Motor neuron (in vitro differentiated cells): ENCODE data around the gene HP1BP3. TPM values are rescaled to one million over a fixed set of nuclear protein-coding genes. Genes with fewer than 3 reads are reported as not detected.
"Not testable (repeated sequence)": the region's sequence is repeated elsewhere in the genome, so short reads cannot be mapped to it uniquely, and the experiment has no call there.

ENCODE experiments used
- ATAC-seq, 8 experiments: fragments of 200-7000 bp; cut with Tn5 transposase; replicated peaks in 6 of 8; 2 replicates each; pipeline ENCODE4 v1.8.0; 2021; ENCODE audit warnings: mild to moderate bottlenecking in 8 of 8, moderate library complexity in 8 of 8
- H3K27ac ChIP-seq, 2 donors: fragments of 250-450 bp; sonication (Bioruptor Pico); 2 replicates each; pipeline ENCODE4 v1.9.0; 2021; ENCODE audit warnings: antibody characterized with exemption in 2 of 2, mild to moderate bottlenecking in 2 of 2, moderate library complexity in 1 of 2
- H3K4me1 ChIP-seq, 2 donors: fragments of 250-450 bp; sonication (Bioruptor Pico); replicated peaks in 1 of 2; 2 replicates each; pipeline ENCODE4 v1.6.1; 2021; ENCODE audit warnings: antibody characterized with exemption in 2 of 2, mild to moderate bottlenecking in 2 of 2, moderate library complexity in 1 of 2
- H3K4me3 ChIP-seq, 5 donors: fragments of 250-450 bp; sonication (Bioruptor Pico); 2 replicates each; pipeline ENCODE4 v1.9.0; 2021; ENCODE audit warnings: antibody characterized with exemption in 5 of 5, mild to moderate bottlenecking in 5 of 5, moderate library complexity in 4 of 5
- WGBS, 10 experiments: fragments of 450-650 bp; shearing (Covaris generic); methylation state at CpG; one replicate each; pipeline ENCODE4 v1.0.0; 2022; 5-methylcytosine and 5-hydroxymethylcytosine counted together
- in situ Hi-C, 9 experiments: fragments of 400-800 bp; cut with MboI; loops; one replicate each; pipeline ENCODE4 v1.15.0; 2021; ENCODE audit warnings: low sequenced_read_pairs in 9 of 9, low pct_unique_long_range_greater_than_20kb in 2 of 9; ENCODE audit not compliant: unreplicated experiment in 9 of 9
- total RNA-seq, 8 experiments: library from RNA; unstranded; fragments of 300-600 nt; gene quantifications; 2 replicates each; pipeline versions ENCODE4 v1.2.3 to v1.2.4, GENCODE V29; 2022

The HP1BP3 gene
- total RNA-seq, 8 experiments from 2014 or later: 90.1 to 328 (median 166) TPM

- Histone ChIP-seq H3K4me1 (peaks cover 3 to 11% of the 10 kb centered on the region in 2 donors), H3K27ac (no peak overlapping the region), H3K4me3 (no peak overlapping the region)
- no peak for ATAC-seq
- in situ Hi-C loops: no loop called here
- WGBS, 10 experiments: 0 to 100% (median 89%) methylated on average over 1 to 7 of the region's 29 CpGs; no CpG with 5 or more reads in 2 of the 10 experiments
These were observed 65.7 kb downstream of the HP1BP3 start for GRCh38 chr1:20721117-20722061.

GRCh38 chr1:20720631-20721091, 66.4 kb downstream of the HP1BP3 start:
- H3K4me1 ChIP-seq: peaks cover 3 to 11% of the 10 kb centered on the region in 2 donors
- no peak for ATAC-seq
- in situ Hi-C loops: no loop called here
- no peak overlapping the region for H3K4me3 ChIP-seq
- H3K27ac ChIP-seq: no peak overlapping the region
- WGBS, 10 experiments: 20 to 100% (median 83%) methylated on average over 1 to 5 of the region's 12 CpGs; no CpG with 5 or more reads in 4 of the 10 experiments

GRCh38 chr1:20719871-20720620, 67.1 kb downstream of the HP1BP3 start:
- ATAC-seq: no peak
- Histone ChIP-seq H3K4me1 (peaks cover 3 to 11% of the 10 kb centered on the region in 2 donors), H3K27ac (no peak overlapping the region), H3K4me3 (no peak overlapping the region)
- whole genome bisulfite sequencing, 10 experiments: 0 to 92% (median 70%) methylated on average over 1 to 5 of the region's 5 CpGs; no CpG with 5 or more reads in 4 of the 10 experiments
- in situ Hi-C loops: no loop called here

GRCh38 chr1:20719261-20719660, 67.8 kb downstream of the HP1BP3 start:
- WGBS, 10 experiments: 34 to 100% (median 89%) methylated on average over 1 to 5 of the region's 8 CpGs; no CpG with 5 or more reads in 1 of the 10 experiments
- in situ Hi-C loops: no loop called here
- Histone ChIP-seq H3K4me3 (no peak overlapping the region), H3K27ac (no peak overlapping the region), H3K4me1 (peaks cover 3 to 11% of the 10 kb centered on the region in 2 donors)
- no peak for ATAC-seq

DNA sequence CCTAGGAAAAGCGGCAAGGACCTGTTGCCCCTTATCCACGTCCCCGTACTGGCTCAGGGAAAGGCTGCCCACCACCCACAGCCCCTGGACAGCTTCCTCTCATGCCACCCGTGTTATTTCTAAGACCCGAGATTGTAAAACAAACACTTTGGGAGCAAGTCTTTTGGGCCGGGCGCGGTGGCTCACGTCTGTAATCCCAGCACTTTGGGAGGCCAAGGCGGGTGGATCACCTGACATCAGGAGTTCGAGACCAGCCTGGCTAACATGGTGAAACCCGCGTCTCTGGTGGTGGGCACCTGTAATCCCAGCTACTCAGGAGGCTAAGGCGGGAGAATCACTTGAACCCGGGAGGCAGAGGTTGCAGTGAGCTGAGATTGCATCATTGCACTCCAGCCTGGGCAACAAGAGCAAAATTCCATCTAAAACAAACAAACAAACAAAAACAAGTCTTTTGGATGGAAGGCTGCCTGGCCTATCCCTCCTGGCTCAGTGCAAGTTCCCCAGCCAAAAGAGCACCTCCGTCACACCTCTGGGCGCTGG, 68.7 kb downstream of the HP1BP3 start:
- ATAC-seq, in situ Hi-C loops, H3K27ac ChIP-seq: not testable (repeated sequence)
- 47 to 90% (median 66%) methylated on average over 2 to 12 of the region's 17 CpGs; no CpG with 5 or more reads in 4 of the 10 experiments for WGBS, 10 experiments
- H3K4me3 ChIP-seq: peak overlapping the region; percentile 43 to 59 (median 47)
- peaks cover 3 to 11% of the 10 kb centered on the region in 2 donors for H3K4me1 ChIP-seq

DNA sequence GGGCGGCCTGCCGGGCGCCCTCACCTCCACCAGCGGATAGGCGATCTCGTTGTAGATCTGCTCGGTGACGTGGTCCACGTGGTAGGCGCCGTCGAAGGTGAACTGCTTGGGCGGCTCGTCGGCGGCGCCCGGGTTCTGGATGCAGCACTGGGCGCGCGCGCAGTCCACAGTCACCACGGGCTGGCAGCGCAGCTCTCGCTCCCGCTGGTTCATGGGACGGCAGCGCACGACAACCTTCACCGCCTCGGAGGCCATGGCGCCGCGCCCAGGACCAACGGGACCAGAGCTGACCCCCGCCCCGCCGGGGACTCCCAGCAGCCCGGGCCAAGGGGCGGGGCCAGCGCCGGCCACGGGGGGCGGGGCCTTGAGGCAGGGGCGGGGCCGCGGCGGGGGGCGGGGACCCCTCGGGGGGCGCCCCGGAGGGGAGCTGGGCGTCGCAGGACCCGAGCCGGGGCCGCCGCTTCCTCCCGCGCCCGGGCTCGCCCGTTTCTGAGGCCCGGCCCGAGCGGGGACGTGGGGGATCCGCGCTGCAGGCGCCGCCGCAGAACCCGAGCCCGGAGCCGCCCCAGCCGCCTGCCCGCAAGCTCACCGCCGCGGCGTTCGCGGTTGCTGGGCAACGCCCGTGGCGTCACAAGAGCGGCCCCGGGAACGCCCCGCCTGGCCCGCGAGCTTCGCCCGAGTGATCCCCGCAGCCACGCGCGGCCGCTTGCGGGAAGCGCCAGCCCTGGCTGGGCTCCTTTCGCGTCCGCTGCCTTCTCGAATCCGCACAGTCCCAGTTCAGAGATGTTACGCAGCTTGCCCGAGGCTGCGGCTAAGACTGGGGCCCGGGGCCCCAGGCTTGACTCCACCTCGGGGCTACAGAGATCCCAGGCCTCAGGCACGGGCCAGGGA, 69.4 kb downstream of the HP1BP3 start, which contains the start of gene KIF17:
Gene KIF17, minus strand, starts transcription at position 556 of the 891 bp plus-strand sequence. Its CDS starts 301 bp downstream, at position 255.
- Histone ChIP-seq H3K4me3 (peak within 1 kb of the TSS; percentile 43 to 59 (median 47)), H3K27ac (peak within 1 kb of the TSS in 1 of 2 donors; percentile 10), H3K4me1 (peaks cover 3 to 11% of the 10 kb centered on the region in 2 donors)
- in situ Hi-C loops: no loop called here
- 3 to 9% (median 5%) methylated on average over 11 to 21 of the region's 112 CpGs; no CpG with 5 or more reads in 6 of the 10 experiments for WGBS, 10 experiments
- peak; percentile 87 to 96 (median 92) for ATAC-seq

GRCh38 chr1:20716232-20716631, 70.9 kb downstream of the HP1BP3 start:
- Histone ChIP-seq H3K27ac (no peak overlapping the region), H3K4me1 (peaks cover 14 to 22% of the 10 kb centered on the region in 2 donors), H3K4me3 (no peak overlapping the region)
- in situ Hi-C loops: no loop called here
- 67 to 93% (median 87%) methylated on average over 1 to 12 of the region's 13 CpGs; no CpG with 5 or more reads in 4 of the 10 experiments for WGBS, 10 experiments
- no peak for ATAC-seq

DNA sequence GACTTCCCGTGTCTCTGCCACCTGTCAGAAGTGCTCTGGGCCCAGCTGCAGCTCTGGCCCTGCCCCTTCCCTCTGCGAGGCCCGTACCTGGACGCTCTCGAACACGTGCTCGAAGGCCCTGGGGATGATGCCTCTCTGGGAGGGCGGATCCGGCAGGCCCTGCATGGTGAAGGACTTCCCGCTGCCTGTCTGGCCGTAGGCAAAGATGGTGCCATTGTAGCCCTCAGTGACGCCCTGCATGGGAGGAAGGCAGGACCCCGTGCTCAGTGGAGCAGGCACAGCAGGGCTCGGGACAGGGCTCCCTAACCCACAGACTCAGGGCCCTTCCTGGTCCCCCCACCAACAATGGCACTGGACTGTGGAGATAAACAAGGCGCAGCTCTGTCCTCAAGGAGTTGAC, 71.7 kb downstream of the HP1BP3 start:
- ATAC-seq: no peak
- H3K4me1 ChIP-seq: peaks cover 23 to 30% of the 10 kb centered on the region in 2 donors
- 67 to 91% (median 76%) methylated on average over 3 to 10 of the region's 15 CpGs; no CpG with 5 or more reads in 5 of the 10 experiments for WGBS, 10 experiments
- H3K27ac ChIP-seq: no peak overlapping the region
- in situ Hi-C loops: no loop called here
- no peak overlapping the region for H3K4me3 ChIP-seq

DNA sequence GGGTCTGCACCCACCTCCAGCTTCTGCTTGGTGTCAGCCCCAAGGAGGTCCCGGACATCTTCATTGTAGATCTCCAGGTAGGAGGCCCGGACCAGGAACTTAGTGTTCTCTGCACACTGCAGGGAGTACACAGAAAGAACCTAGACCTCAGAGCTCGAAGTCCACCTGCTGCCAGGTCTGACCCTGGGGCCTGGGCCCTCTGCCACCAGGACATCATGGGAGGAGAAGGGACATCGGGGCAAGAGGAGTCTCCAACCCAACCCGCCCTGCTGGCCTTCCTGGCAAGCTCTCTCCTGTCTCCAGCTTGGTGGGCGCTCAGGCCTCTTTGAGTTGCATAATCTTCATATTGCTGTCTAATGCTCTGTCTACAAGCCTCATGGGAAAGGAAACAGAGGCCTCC, 73.7 kb downstream of the HP1BP3 start:
- ATAC-seq: no peak
- Histone ChIP-seq H3K27ac (no peak overlapping the region), H3K4me3 (no peak overlapping the region), H3K4me1 (peaks cover 28 to 34% of the 10 kb centered on the region in 2 donors)
- in situ Hi-C loops: no loop called here
- 0 to 100% (median 94%) methylated on average over 1 to 6 of the region's 6 CpGs; no CpG with 5 or more reads in 2 of the 10 experiments for WGBS, 10 experiments

DNA sequence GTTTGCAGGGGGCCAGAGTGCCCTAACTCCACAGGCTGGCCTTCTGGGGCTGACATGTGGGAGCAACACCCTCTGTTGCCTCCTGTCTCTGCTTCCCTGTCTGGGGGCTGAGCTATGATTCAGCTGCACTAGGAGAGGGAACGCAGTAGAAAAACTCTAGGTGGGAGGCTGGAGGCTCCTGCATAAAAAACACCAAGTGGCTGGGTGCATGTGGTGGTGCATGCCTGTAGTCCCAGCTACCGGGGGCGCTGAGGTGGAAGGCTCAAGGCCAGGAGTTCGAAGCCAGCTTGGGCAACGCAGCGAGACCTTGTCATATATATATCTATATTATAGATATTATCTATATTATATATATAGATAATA, 74.9 kb downstream of the HP1BP3 start:
- in situ Hi-C loops: no loop called here
- 67 to 100% (median 75%) methylated on average over 1 to 4 of the region's 6 CpGs; no CpG with 5 or more reads in 5 of the 10 experiments for WGBS, 10 experiments
- peak overlapping the region; percentile 78 to 79 for H3K27ac ChIP-seq

GRCh38 chr1:20711285-20712214, 75.6 kb downstream of the HP1BP3 start:
- peaks cover 24 to 25% of the 10 kb centered on the region in 2 donors for H3K4me1 ChIP-seq
- WGBS, 10 experiments: 36 to 100% (median 58%) methylated on average over 1 to 24 of the region's 29 CpGs; no CpG with 5 or more reads in 4 of the 10 experiments

More for the DNA sequence above, 74.9 kb downstream of the HP1BP3 start:
- H3K4me3 ChIP-seq: no peak overlapping the region
- ATAC-seq: peak in 1 of 8 experiments; percentile 1
- H3K4me1 ChIP-seq: peaks cover 28 to 29% of the 10 kb centered on the region in 2 donors

More at GRCh38 chr1:20711285-20712214, 75.6 kb downstream of the HP1BP3 start:
- in situ Hi-C loops: no loop called here
- peak in 5 of 8 experiments; percentile 92 to 94 (median 92) for ATAC-seq
- peak overlapping the region; percentile 78 to 79 for H3K27ac ChIP-seq
- H3K4me3 ChIP-seq: no peak overlapping the region
